ENCODE results near the gene SNCAIP.

GRCh38 chr5:122363623-122364022 lies 51.6 kb downstream of the SNCAIP start:
- no peak for TF ChIP-seq CTCF (conservative IDR thresholded peaks at IDR 0.05; ENCODE audit: low read depth, low read length)
- TF ChIP-seq RAD21 (IDR thresholded peaks at IDR 0.05; ENCODE audit: low read length): no peak
- TF ChIP-seq POLR2A (IDR thresholded peaks at IDR 0.05; ENCODE audit: low read depth, low read length): no peak
- no peak for TF ChIP-seq BHLHE40 (IDR thresholded peaks at IDR 0.05; ENCODE audit: low read depth, low read length)
- TF ChIP-seq MAZ (IDR thresholded peaks at IDR 0.05; ENCODE audit: borderline replicate concordance, low read depth, low read length): no peak
- no peak for TF ChIP-seq SMC3 (IDR thresholded peaks at IDR 0.05; ENCODE audit: low read depth, low read length)
- TF ChIP-seq RCOR1 (IDR thresholded peaks at IDR 0.05; ENCODE audit: insufficient replicate concordance, low read length): no peak
- no peak for TF ChIP-seq FOS (IDR thresholded peaks at IDR 0.05; ENCODE audit: low read depth, low read length)
- no peak for TF ChIP-seq MXI1 (IDR thresholded peaks at IDR 0.05; ENCODE audit: borderline replicate concordance, low read depth, low read length)

Data from IMR-90 (cell line).